ENCODE measurements around the gene HOXD3.
A peak's percentile ranks its signal among the peaks of the same experiment; 100 is the strongest.

DNA sequence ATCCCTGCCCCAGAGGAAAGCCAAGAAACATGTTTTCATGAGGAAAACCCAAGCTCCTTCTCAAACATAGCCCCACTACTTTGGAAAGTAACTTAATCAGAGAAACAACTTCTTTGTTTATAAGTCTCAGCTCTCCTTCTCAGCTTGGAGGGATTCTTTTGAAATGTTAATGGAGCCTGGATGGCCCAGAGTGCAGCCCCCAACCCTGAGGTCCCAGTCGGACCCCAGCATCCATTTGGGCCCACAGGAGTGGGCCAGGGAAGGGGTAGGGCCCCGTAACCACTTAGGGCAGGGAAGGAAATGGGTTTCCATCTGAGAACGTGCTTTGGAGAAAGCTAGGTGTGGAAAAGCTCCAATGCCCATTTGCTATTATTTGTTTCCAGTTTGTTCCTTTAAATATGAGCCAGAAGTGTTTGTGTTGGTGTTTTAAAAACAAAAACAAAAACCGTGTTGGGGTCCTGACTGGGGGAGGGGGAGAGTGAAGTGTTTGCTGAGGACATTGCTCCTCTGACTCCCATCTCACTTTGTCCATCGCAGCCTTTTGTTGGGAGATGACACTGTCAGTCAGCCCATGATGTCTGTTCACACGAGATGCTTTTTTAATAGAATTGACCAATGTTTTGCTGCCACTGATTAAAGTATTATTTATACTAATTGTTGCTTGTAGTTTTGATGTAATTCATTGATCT lies 1.6 kb upstream of the HOXD3 start:
- TF ChIP-seq, protein P1, sequence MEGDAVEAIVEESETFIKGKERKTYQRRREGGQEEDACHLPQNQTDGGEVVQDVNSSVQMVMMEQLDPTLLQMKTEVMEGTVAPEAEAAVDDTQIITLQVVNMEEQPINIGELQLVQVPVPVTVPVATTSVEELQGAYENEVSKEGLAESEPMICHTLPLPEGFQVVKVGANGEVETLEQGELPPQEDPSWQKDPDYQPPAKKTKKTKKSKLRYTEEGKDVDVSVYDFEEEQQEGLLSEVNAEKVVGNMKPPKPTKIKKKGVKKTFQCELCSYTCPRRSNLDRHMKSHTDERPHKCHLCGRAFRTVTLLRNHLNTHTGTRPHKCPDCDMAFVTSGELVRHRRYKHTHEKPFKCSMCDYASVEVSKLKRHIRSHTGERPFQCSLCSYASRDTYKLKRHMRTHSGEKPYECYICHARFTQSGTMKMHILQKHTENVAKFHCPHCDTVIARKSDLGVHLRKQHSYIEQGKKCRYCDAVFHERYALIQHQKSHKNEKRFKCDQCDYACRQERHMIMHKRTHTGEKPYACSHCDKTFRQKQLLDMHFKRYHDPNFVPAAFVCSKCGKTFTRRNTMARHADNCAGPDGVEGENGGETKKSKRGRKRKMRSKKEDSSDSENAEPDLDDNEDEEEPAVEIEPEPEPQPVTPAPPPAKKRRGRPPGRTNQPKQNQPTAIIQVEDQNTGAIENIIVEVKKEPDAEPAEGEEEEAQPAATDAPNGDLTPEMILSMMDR (conservative IDR thresholded peaks at IDR 0.05; ENCODE audit: low read depth in 2 of 2) = no peak
- TF ChIP-seq EZH2phosphoT487 (IDR thresholded peaks at IDR 0.05; ENCODE audit: unreplicated experiment) (no peak), EZH2 (IDR thresholded peaks at IDR 0.05; ENCODE audit: low read depth, unreplicated experiment) (peak; percentile 61)
